GM12878 (cell line): Measurements from ENCODE around the gene ZCCHC24. TPM values are rescaled to one million over a fixed set of nuclear protein-coding genes. Genes with fewer than 3 reads are reported as not detected.

ENCODE experiments used
- ATAC-seq: fragments of 200-7000 bp; cut with Tn5 transposase; 3 replicates; pipeline ENCODE4 v1.9.1; 2020; ENCODE audit warnings: mild to moderate bottlenecking, moderate library complexity
- BruUV-seq: library from RNA; stranded (reverse); fragments of 400-500 nt; replicated peaks from 2 replicates; lab custom pipeline; 2021; lab: Mats Ljungman, UMichigan
- CTCF ChIA-PET: fragments of 300-600 bp; sonication (Branson Sonifier 250); formaldehyde crosslinking; extraction: SDS; loops from one replicate; lab custom pipeline; 2021; ENCODE audit warnings: inconsistent platforms; lab: Yijun Ruan, JAX
- POLR2A ChIA-PET: fragments of 350-600 bp; formaldehyde crosslinking; extraction: SDS; loops from one replicate; lab custom pipeline; 2021; ENCODE audit warnings: inconsistent platforms; lab: Charles Lee
- RAD21 ChIA-PET: fragments of 300-600 bp; sonication (Branson Sonifier 250); formaldehyde crosslinking; loops from one replicate; lab custom pipeline; 2023; ENCODE audit warnings: antibody characterized with exemption; ENCODE audit not compliant: unreplicated experiment; lab: Charles Lee
- SMC1A ChIA-PET: fragments of 300-600 bp; sonication (Branson Sonifier 250); formaldehyde crosslinking; loops from one replicate; lab custom pipeline; 2023; ENCODE audit not compliant: unreplicated experiment, uncharacterized antibody; lab: Charles Lee
- DNase-seq: peaks from one replicate; pipeline ENCODE4 v3.0.0-alpha.2; 2011; ENCODE audit warnings: low read depth, low spot score
- FAIRE-seq: peaks from 3 replicates; lab custom pipeline; 2011; peaks lifted over from hg19 to GRCh38; lab: Jason Lieb, UNC
- H2AFZ ChIP-seq: 2 replicates; pipeline ENCODE4 v1.6.0; 2011; ENCODE audit warnings: low read depth, low read length, control low read depth; ENCODE audit not compliant: control insufficient read depth
- H3K27ac ChIP-seq: 2 replicates; pipeline ENCODE4 v1.5.1; 2011; ENCODE audit warnings: control low read depth; ENCODE audit not compliant: control insufficient read depth, insufficient read depth
- H3K27me3 ChIP-seq, 2 experiments: replicated peaks in 1 of 2; 2 replicates each; pipeline versions ENCODE4 v1.6.0 to v1.6.1; 2011; ENCODE audit warnings: low read length in 1 of 2; ENCODE audit not compliant: control insufficient read depth in 2 of 2, insufficient read depth in 2 of 2
- H3K36me3 ChIP-seq, 2 experiments: 2 replicates each; pipeline ENCODE4 v1.5.1; 2011; ENCODE audit warnings: low read length in 1 of 2; ENCODE audit not compliant: control insufficient read depth in 2 of 2, insufficient read depth in 2 of 2
- H3K4me1 ChIP-seq: 2 replicates; pipeline ENCODE4 v1.6.1; 2011; ENCODE audit warnings: mild to moderate bottlenecking, low read length, moderate library complexity, mixed read lengths; ENCODE audit not compliant: control insufficient read depth, insufficient read depth
- H3K4me2 ChIP-seq: 2 replicates; pipeline ENCODE4 v1.6.0; 2011; ENCODE audit warnings: control low read depth; ENCODE audit not compliant: control insufficient read depth, insufficient read depth
- H3K4me3 ChIP-seq: fragments of 200-600 bp; sonication (generic); 2 replicates; pipeline ENCODE4 v1.5.1; 2016
- H3K79me2 ChIP-seq: 2 replicates; pipeline ENCODE4 v1.6.0; 2011; ENCODE audit warnings: low read length; ENCODE audit not compliant: control insufficient read depth, insufficient read depth
- H3K9ac ChIP-seq: 2 replicates; pipeline ENCODE4 v1.8.0; 2011; ENCODE audit warnings: low read length, control low read depth, mixed read lengths; ENCODE audit not compliant: control insufficient read depth, insufficient read depth
- H3K9me3 ChIP-seq: replicated peaks from 3 replicates; pipeline ENCODE4 v1.5.1; 2011; ENCODE audit warnings: mild to moderate bottlenecking, low read length; ENCODE audit not compliant: control insufficient read depth, insufficient read depth
- H4K20me1 ChIP-seq: 2 replicates; pipeline ENCODE4 v1.6.0; 2011; ENCODE audit not compliant: control insufficient read depth, insufficient read depth
- POU2F2 ChIP-seq: IDR thresholded peaks from 3 replicates; pipeline ENCODE4 v1.6.1; 2011; ENCODE audit warnings: low read depth, mild to moderate bottlenecking, low read length, borderline replicate concordance
- SMC3 ChIP-seq: IDR thresholded peaks from 2 replicates; pipeline ENCODE4 v1.6.1; 2011; ENCODE audit warnings: low read length, improper control_type of control experiment, borderline replicate concordance
- WGBS: methylation state at CpG from one replicate; pipeline ENCODE4 v1.1.6; 2016; ENCODE audit warnings: low lambda C conversion rate; ENCODE audit not compliant: insufficient replicate concordance, insufficient coverage; ENCODE audit errors: missing lambda C conversion rate; 5-methylcytosine and 5-hydroxymethylcytosine counted together
- in situ Hi-C: fragments of 300-500 bp; cut with MboI; formaldehyde crosslinking; loops from 9 replicates; pipeline ENCODE4 v1.14.3; 2018; ENCODE audit warnings: mixed read lengths
- intact Hi-C: fragments of 100-400 bp; cut with micrococcal nuclease; formaldehyde crosslinking; loops from one replicate; pipeline ENCODE4 v1.14.2; 2022; ENCODE audit not compliant: unreplicated experiment
- polyA plus RNA-seq, 11 experiments: library from polyadenylated mRNA; depleted of rRNA in 4 of 11; unstranded in 6 of 11; stranded (reverse) in 5 of 11; fragments of >200 nt; fragmentation: Nextera tagmentation in 4 of 11; fragmentation: Illumina TruSeq in 1 of 11; extraction: Ambion mirVana in 4 of 11; extraction: Trizol in 1 of 11; gene quantifications; 1 replicate in 1 of 11; 2 replicates in 10 of 11; pipeline versions ENCODE4 v1.2.1 to v1.2.3, GENCODE V29; 2011 to 2016; ENCODE audit warnings: inconsistent platforms in 2 of 11, missing spikeins in 2 of 11, low read depth in 1 of 11
- total RNA-seq, 4 experiments: library from RNA; depleted of rRNA in 3 of 4; stranded (reverse); fragments of >200 nt in 3 of 4; fragmentation: Illumina TruSeq in 1 of 4; extraction: Trizol in 1 of 4; gene quantifications; 2 replicates each; pipeline versions ENCODE4 v1.2.1 to v1.2.3, GENCODE V29; 2013 to 2021
- TF ChIP-seq, protein P1 (sequence below): fragments of 450-650 bp; formaldehyde crosslinking; IDR thresholded peaks from 2 replicates; pipeline ENCODE4 v1.4.0; 2022; ENCODE audit warnings: mild to moderate bottlenecking, moderate library complexity

Gene ZCCHC24
- total and polyA plus RNA-seq, 10 of the 15 experiments (the other 5 are each of a cell fraction or from before 2014, with no cell fraction given), result 0.02 to 0.62 (median 0.04) TPM; not detected in 4

DNA sequence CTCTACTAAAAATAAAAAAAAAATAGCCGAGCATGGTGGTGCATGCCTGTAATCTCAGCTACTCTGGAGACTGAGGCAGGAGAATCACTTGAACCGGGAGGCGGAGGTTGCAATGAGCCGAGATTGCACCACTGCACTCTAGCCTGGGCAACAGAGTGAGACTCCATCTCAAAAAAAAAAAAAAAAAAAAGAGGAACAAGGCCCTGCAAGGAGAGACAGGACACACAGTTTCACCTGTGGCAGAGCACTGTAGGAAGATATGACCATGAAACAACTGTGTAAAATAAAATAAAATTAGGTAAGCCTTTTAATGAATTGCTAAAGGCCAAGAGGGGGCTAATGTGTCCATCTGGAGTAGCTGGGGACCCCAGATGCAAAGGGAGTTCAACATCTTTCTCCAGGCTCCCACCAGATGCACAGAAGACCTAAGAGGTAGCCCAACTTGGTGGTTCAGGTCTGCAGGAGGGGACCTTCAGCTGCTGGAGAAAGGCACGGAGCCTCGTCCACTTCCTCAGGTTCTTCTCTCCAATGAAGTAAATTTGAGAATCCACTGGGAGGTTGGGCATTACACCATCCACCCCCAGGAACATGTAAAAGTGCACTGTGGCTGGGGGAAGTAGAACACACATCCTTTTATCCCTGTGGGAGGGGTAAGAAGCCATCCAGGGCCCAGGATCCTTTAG is 85.5 kb downstream of the ZCCHC24 start (continued):
- TF ChIP-seq, protein P1, sequence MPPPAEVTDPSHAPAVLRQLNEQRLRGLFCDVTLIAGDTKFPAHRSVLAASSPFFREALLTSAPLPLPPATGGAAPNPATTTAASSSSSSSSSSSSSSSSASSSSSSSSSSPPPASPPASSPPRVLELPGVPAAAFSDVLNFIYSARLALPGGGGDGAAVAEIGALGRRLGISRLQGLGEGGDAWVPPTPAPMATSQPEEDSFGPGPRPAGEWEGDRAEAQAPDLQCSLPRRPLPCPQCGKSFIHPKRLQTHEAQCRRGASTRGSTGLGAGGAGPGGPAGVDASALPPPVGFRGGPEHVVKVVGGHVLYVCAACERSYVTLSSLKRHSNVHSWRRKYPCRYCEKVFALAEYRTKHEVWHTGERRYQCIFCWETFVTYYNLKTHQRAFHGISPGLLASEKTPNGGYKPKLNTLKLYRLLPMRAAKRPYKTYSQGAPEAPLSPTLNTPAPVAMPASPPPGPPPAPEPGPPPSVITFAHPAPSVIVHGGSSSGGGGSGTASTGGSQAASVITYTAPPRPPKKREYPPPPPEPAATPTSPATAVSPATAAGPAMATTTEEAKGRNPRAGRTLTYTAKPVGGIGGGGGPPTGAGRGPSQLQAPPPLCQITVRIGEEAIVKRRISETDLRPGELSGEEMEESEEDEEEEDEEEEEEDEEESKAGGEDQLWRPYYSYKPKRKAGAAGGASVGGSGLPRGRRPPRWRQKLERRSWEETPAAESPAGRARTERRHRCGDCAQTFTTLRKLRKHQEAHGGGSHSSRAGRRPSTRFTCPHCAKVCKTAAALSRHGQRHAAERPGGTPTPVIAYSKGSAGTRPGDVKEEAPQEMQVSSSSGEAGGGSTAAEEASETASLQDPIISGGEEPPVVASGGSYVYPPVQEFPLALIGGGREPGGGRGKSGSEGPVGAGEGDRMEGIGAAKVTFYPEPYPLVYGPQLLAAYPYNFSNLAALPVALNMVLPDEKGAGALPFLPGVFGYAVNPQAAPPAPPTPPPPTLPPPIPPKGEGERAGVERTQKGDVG, result no peak

GRCh38 chr10:79358811-79359210 is 86.6 kb downstream of the ZCCHC24 start:
- Histone ChIP-seq H3K79me2 (peaks cover 3% of the 10 kb centered on the region), H3K4me1 (peaks cover 16% of the 10 kb centered on the region), H3K4me3 (no peak overlapping the region), H3K27me3 (no peaks in the 10 kb centered on the region), H3K9me3 (no peaks in the 10 kb centered on the region; the same call in 2 of the 3 replicates), H4K20me1 (no peaks in the 10 kb centered on the region), H3K4me2 (no peak overlapping the region), H3K27ac (no peak overlapping the region), H3K36me3 (peaks cover 6 to 15% of the 10 kb centered on the region in 2 experiments), H3K9ac (no peak overlapping the region), H2AFZ (no peak overlapping the region)
- POLR2A ChIA-PET, result interaction anchor here (0.6 kb wide), 1 partner anchor 65 kb away, joined by 3 read pairs; no protein-coding TSS in a partner anchor
- FAIRE-seq (no peak), DNase-seq (no peak), ATAC-seq (peak; percentile 56)
- BruUV-seq, result no TSS peak
- RAD21 ChIA-PET, result no interaction called here
- CTCF ChIA-PET, result interaction anchor here (0.7 to 4.8 kb wide), 6 partner anchors 10 to 580 kb away, joined by 3 to 24 read pairs (median 8); no protein-coding TSS in a partner anchor
- intact Hi-C loops (no loop called here), in situ Hi-C loops (no loop called here)
- SMC1A ChIA-PET, result no interaction called here
- TF ChIP-seq POU2F2, result 0 out of 3 replicates have a peak, but pooled peaks have one; percentile 32
- no peak for TF ChIP-seq SMC3
- 3% methylated on average over 5 of the region's 5 CpGs for WGBS
